Panc1 (cell line): ENCODE results near the gene TSKS.

Experiments used
- POLR2AphosphoS5 ChIP-seq: IDR thresholded peaks from 2 replicates; pipeline ENCODE4 v1.6.1; 2012; ENCODE audit warnings: mild to moderate bottlenecking, low read depth, low read length, moderate library complexity
- SIN3A ChIP-seq: IDR thresholded peaks from 2 replicates; pipeline ENCODE4 v1.6.1; 2012; ENCODE audit warnings: low read depth, mild to moderate bottlenecking, low read length, moderate library complexity, borderline replicate concordance; ENCODE audit not compliant: insufficient read depth
- TF ChIP-seq, protein P1 (sequence below): fragments of 450-650 bp; IDR thresholded peaks from 2 replicates; pipeline ENCODE4 v1.5.1; 2017; ENCODE audit warnings: mild to moderate bottlenecking

DNA sequence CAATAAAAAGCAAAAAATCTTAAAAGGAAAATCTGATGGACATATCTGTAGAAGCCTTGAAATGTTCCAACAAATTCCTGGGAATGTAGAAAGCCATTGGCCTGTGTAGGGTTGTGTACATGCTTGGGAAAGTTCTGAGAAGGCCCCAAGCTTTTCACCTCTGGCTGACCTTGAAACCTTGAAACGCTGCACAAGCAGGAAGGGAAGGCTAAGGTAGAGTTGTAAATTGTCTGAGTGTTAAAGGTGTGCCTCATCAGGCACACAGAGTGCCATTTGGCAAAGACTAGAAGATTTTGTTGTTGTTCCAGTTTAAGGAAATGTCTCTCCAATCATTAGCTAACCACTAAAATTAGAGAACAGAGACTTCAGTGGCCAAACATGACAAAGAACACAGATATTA, 10.4 kb downstream of the TSKS start:
- TF ChIP-seq, protein P1, sequence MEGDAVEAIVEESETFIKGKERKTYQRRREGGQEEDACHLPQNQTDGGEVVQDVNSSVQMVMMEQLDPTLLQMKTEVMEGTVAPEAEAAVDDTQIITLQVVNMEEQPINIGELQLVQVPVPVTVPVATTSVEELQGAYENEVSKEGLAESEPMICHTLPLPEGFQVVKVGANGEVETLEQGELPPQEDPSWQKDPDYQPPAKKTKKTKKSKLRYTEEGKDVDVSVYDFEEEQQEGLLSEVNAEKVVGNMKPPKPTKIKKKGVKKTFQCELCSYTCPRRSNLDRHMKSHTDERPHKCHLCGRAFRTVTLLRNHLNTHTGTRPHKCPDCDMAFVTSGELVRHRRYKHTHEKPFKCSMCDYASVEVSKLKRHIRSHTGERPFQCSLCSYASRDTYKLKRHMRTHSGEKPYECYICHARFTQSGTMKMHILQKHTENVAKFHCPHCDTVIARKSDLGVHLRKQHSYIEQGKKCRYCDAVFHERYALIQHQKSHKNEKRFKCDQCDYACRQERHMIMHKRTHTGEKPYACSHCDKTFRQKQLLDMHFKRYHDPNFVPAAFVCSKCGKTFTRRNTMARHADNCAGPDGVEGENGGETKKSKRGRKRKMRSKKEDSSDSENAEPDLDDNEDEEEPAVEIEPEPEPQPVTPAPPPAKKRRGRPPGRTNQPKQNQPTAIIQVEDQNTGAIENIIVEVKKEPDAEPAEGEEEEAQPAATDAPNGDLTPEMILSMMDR: no peak
- TF ChIP-seq SIN3A (no peak), POLR2AphosphoS5 (no peak)
